HG03196 (cell line): ENCODE measurements around the gene ZNF41.
"Not testable (repeated sequence)": the region's sequence is repeated elsewhere in the genome, so short reads cannot be mapped to it uniquely, and the experiment has no call there.

Source experiments
- ATAC-seq: cut with Tn5 transposase; IDR thresholded peaks from one replicate; pipeline ENCODE4 v1.9.1; 2021; ENCODE audit not compliant: unreplicated experiment

ZNF41 gene

GRCh38 chrX:47492133-47492532 lies 9.1 kb upstream of the ZNF41 start:
- ATAC-seq = not testable (repeated sequence)

DNA sequence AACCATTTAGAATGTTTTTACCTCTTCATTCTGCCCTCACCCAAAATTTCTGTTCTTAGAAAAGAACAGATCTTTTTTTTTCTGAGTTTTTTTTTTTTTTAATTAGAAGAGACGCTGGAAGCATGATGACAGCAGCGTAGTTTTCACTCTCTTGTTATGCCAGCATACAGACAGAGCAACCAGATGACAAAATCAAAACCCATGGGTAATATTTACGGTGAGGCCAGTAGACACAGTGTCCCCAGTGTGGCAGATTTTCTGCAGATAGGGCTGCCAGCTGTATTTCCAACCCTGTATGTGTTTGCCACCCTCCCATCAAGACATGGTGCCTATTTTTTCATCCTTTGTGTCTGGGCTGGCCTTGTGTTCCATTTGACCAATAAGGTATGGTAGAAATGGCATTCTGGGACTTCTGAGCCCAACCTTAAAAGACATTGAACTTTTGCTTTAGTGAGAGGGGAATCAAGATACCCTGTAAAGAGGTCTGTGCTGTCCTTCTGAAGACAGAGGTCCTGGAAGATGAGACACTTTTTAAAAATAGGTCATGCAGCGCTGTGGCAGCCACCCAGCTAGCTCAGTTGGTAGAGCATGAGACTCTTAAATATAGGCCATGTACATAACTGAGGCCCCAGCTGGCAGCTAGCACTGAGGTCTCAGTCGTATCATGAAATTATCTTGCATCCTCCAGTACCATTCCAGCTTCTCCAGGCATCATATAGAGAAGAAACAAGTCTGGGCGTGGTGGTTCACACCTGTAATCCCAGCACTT lies 6.7 kb upstream of the ZNF41 start:
- no peak for ATAC-seq

GRCh38 chrX:47484885-47485284 lies 1.9 kb upstream of the ZNF41 start:
- ATAC-seq = no peak

DNA sequence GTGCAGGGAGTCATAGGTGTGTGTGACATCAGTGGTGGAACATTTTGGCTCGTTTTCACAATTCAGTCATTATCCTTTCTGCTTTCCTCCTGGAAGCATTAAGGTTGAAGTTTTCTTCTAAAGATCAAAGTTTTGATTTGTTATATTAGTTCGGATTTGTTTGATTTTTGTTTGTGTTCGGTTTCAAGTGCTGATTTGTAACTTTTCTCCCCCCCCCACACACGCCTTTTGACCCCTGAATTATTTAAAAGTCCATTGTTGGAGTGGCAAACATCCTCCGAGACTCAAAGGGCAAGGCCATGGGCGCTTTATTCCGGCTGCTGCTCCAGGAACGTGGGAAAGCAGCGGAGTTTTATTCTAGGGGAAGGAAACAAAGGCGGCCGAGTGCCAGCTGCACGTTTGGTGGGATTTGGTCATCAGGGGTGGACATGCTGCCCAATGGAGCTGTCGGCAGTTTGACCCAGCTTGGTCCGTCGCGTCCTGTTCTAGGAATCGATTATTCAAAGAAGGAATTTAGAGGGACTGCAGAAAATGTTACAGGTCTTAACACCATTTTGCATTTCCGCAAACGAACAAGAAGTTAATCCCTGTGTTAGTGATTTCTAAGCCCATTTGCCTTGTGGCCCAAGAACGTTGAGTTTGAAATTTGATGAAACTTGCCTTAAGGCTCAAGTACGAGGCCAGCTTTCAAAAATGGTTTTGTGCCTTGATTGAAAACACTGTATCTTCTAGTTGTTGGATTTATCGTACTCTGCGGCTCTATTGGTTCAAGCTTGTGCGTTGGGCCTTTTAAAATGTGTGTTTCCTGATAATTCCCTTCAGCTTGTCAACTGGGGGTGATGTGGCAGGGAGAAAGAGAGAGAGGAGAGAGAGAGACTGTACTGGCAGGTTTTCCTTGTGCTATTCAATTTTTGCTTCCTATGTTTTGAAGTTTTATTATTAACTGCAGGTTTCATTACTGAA lies 565 bp upstream of the ZNF41 start:
- ATAC-seq = no peak

- ATAC-seq = no peak
Measured at GRCh38 chrX:47482065-47482511, 934 bp downstream of the ZNF41 start.

DNA sequence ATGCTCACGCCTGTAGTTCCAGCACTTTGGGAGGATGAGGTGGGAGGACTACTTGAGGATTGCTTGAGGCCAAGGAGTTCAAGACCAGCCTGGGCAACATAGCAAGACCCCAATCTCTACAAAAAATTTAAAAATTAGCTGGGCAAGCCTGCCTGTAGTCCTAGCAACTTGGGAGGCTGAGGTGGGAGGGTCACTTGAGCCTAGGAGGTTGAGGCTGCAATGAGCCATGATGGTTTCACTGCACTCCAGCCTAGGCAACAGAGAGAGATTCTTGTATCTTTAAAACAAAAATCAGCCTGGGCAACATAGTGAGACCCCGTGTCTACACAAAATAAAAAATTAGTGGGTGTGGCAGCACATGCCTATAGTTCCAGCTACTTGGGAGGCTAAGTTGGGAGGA lies 1.9 kb downstream of the ZNF41 start:
- ATAC-seq = no peak

DNA sequence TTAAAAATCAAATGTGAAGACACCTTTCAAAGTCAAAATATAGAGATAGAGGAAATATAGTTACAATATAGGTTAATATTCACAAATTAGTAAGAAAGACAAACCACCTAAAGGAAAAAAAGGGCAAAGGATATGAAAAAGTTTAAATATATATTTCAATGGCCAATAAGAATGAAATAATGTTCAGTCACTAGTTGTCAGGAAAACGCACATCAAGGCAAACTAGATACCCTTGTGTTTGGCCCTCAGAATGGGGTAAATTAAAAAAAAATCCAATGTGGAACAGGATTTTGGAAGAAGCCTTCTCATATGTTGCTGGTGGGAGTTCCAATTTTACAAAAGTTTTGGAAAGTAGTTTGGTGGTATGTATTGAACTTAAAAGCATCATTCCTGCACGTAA lies 2.4 kb downstream of the ZNF41 start:
- ATAC-seq = no peak

DNA sequence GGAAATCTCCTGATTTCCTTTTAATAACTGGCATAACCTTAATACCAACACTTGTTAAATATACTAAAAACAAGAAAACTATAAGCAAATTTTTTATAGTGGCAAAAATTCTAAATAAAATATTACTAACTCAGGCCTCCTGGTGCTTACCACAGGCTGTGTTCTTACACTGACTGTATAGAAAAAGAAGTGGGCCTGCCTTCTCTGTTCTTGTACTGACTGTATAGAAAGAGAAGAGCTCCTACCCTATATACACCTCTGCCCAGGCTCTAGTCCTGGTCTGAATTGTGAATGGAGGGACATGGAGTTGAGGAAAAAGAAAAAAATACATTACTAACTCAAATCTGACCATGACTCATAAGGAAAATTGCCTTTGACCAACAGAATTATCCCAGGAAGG lies 7.5 kb downstream of the ZNF41 start:
- ATAC-seq = no peak

- ATAC-seq = no peak
Measured at GRCh38 chrX:47467106-47467505, 15.9 kb downstream of the ZNF41 start.

GRCh38 chrX:47460561-47460960 lies 22.5 kb downstream of the ZNF41 start:
- ATAC-seq = no peak

DNA sequence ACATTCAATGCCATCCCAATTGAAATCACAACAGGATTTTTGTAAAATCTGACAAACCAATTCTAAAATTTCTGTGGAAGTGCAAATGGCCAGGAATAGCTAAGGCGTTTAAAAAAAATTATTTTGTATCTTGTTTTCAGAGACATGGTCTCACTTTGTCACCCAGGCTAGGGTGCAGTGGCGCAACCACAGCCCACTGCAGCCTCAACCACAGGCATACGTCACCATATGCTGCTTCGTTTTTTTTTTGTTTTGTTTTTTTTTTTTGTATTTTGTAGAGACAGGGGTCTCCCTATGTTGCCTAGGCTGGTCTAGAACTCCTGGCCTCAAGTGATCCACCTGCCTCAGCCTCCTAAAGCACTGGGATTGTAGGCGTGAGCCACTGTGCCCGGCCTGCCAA lies 24.5 kb downstream of the ZNF41 start:
- no peak for ATAC-seq

- ATAC-seq = no peak
Measured at GRCh38 chrX:47456080-47456479, 26.9 kb downstream of the ZNF41 start.

GRCh38 chrX:47452112-47452511 lies 30.9 kb downstream of the ZNF41 start:
- ATAC-seq = no peak

GRCh38 chrX:47448165-47448806 lies 34.7 kb downstream of the ZNF41 start:
- no peak for ATAC-seq

- ATAC-seq = no peak
Measured at GRCh38 chrX:47447607-47448006, 35.4 kb downstream of the ZNF41 start.

GRCh38 chrX:47446971-47447370 lies 36.1 kb downstream of the ZNF41 start:
- ATAC-seq = no peak

- no peak for ATAC-seq
Measured at GRCh38 chrX:47446431-47446830, 36.6 kb downstream of the ZNF41 start.

DNA sequence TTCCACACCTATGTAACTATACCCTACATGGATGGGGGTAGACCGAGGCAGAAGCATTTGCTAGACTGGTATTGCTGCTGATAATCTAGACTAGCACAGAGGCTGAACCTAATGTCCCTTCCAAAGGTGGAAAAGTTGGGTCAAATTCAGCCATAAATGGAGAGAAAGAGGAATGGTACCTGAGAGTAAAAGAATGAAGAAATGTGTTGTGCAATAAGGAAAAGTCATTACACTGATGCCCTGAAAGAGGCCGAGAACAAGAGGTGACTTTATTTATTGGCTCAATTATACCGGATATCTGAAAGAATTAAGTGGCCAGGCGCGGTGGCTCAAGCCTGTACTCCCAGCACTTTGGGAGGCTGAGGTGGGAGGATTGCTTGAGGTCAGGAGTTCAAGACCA lies 52.1 kb downstream of the ZNF41 start:
- no peak for ATAC-seq

- ATAC-seq = no peak
Measured at GRCh38 chrX:47422444-47422843, 60.6 kb downstream of the ZNF41 start.

GRCh38 chrX:47420962-47421361 lies 62.1 kb downstream of the ZNF41 start:
- ATAC-seq = no peak

GRCh38 chrX:47420265-47420664 lies 62.8 kb downstream of the ZNF41 start:
- ATAC-seq = no peak
